GM21360 (cell line): ENCODE data around the gene ATOH8.

ENCODE experiments used
- ATAC-seq: cut with Tn5 transposase; IDR thresholded peaks from one replicate; pipeline ENCODE4 v1.9.1; 2021; ENCODE audit warnings: mild to moderate bottlenecking, moderate library complexity; ENCODE audit not compliant: unreplicated experiment

The ATOH8 gene

DNA sequence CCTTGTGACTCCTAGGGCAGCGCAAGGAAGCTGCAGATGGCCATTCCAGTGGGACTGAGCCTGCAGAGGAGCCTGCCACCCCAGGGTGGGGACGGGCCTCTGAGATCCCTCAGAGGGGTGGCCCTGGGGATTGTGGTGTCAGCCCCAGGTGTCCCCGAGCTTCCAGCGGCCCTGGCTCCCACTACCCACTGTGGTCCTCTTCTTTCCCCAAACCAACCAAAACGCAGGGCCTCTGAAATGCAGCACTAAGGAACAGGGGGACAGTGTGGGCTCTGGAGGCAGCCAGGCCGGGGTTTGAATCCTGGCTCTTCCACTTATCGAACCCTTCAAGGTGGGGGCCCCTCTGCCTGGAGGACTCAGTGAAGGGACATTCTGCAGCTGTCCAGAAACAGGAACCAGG is 32.7 kb downstream of the ATOH8 start:
- no peak for ATAC-seq

- no peak for ATAC-seq
Measured at GRCh38 chr2:85786865-85787264, 33.1 kb downstream of the ATOH8 start.

DNA sequence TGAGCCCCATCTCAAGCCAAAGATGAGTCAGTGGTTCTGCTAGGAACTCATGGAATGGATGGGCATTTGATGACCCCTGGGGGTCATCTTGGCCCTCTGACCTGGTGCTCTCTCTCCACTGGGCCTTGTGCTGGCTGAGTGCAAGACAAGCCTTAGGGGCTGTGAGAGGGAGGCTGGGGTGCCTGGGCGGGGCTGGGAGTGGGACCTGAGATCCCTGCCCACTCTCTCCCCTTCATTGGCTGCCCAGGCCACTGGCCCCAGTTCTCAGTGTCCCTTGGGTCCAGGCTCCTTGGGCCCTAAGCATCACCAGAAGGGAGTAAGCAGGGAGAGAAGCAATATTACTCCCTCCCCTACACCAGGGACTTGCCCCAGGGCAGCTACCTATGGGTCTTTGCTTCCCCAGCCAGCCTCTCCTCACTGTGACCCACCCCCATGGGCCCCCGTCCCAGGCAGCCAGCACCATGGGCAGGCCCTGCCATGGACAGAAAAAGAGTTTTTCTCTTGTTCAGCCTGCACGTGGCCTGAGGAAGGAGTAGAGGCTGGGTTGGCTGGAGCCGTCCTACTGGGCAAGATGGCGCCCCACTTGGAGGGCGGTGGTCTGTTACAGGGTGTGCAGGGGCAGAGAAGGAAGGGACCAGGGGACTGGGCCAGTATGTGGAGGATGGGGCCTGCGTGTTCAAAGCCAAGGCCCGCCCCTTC is 33.6 kb downstream of the ATOH8 start:
- no peak for ATAC-seq

DNA sequence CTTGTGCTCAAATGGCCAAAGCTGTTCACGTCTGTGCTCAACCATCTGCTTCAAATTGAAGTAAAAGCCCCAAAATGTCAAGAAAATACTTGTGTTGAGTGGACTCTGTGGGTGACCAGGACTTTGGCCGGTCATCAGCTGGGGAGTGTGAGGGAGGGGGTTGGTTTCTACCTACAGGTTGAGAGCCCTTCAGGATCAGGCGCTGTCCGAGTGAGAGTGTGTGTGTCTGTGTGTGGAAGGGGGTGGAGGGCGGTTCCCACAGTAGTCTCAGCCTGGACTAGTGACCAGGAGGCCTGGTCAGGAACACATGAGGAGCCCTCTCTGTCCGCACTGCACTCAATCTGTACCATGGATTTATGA is 34.2 kb downstream of the ATOH8 start:
- no peak for ATAC-seq

- no peak for ATAC-seq
Measured at GRCh38 chr2:85788603-85789002, 34.8 kb downstream of the ATOH8 start.

DNA sequence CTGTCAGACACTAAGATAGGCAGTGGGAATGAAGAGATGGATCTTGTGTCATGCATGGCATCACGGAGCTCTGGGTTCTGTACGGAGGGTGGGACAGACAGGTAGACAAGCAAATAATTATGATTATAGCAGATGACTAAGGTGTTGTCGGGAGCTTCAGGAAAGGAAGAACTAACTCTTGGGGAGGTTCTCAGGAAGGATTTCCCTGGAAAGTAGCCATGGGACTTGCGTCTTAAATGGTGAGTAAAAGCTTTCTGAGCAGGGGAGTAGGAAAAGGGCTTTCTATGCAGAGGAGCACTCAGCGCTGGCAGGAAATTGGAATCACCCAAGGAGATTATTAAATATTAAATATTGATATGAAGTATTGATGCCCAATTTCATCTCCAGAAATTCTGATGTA is 35.5 kb downstream of the ATOH8 start:
- ATAC-seq, result no peak

GRCh38 chr2:85790032-85790431 is 36.2 kb downstream of the ATOH8 start:
- ATAC-seq, result no peak

- ATAC-seq, result no peak
Measured at GRCh38 chr2:85790499-85791188, 36.9 kb downstream of the ATOH8 start.

- no peak for ATAC-seq
Measured at GRCh38 chr2:85791704-85792565, 38.1 kb downstream of the ATOH8 start.

DNA sequence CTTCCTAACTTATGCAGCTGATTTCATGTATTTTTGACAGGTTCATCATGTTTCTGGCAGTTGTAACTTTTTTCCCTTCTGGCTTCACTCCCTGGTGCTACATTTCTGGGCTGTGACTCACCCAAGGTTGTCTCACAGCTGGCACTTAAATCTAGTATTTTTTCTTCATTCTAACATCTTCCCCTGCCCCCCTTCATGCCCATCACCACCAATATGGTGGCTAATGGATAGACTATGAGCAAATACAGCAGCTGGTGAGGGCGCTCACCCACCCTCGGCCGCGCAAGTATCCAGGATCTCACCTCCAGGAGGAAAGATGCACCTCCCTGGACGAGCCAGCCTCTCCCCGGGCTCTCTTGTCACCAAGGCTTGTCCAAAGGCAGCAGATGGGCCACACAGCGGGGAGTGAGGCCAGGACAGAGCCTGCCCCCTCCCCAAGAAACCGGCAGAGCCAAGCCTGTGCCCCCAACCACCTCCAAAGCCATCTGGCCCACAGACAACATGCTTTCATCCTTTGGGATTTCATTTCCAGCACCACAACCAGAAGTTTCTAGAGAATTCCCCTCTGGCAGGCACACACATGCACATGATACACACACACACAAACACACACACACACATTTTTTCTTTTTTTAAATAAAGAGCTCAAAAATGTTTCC is 39.1 kb downstream of the ATOH8 start:
- no peak for ATAC-seq

GRCh38 chr2:85793584-85793983 is 39.8 kb downstream of the ATOH8 start:
- ATAC-seq, result no peak

DNA sequence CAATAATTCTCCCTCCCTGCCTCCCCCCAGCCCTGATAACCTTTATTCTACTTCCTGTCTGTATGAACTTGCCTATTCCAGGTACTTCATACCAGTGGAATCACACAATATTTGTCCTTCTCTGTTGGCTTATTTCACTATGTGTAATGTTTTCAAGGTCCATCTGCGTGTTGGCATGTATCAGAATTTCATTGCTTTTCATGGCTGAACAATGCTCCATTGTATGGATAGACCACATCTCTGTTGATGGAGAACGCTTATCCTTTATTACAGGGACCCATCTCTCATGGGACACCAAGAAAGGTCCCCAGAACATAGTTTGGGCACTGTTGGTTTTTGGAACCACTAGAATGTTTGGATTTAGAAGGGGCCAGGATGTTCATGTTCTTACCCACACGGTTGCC is 40.2 kb downstream of the ATOH8 start:
- ATAC-seq, result no peak

GRCh38 chr2:85794491-85795121 is 40.8 kb downstream of the ATOH8 start:
- ATAC-seq, result no peak

DNA sequence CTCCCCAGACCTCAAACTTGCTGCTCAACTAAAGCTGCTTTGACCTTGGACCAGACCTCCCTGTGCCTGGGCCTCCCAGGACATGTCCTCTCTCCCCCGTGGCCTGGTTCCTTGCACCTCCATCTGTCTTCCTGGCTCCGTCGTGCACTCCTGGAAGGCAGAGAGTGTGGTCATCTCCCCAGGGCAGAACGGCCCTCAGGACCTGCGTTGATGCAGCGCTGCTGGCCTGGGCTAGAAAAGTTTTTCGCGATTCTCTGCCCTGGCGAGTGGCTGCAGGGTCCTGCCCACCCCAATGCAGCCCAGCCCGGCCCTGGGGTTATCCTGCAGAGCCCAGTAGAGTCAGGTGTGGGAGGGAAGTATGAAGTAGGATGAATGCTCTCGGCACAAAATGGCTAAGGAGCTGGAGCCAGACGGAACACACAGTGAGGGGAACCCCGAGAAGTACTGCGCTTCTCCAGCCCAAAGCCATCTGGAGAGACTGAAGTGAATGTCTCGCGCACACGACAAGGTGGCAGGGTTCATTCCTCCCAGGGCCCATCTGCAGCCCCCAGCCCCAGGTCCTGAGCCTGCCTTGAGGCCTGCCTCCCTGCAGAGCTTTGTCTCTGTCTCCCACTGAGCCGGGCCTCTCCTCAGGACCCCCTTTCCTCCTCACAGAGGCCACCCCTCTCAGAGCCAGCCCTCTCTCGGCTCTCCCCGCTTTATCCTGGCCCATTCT is 41.7 kb downstream of the ATOH8 start:
- no peak for ATAC-seq

DNA sequence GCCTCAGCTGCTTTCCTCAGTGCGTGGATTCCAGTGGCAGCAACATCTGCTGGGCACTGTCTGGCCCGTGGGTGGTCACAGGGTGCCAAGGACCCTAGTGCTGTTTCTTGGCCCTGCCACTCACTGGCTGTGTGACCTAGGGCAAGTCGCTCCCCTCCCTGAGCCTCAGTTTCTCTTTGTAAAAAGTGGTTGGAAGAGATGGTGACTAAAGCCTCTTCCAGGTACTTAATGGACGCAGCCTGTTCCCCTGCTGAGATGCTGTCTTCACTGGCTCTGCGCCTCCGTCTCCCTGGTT is 42.2 kb downstream of the ATOH8 start:
- ATAC-seq, result no peak

GRCh38 chr2:85796341-85797262 is 42.8 kb downstream of the ATOH8 start:
- no peak for ATAC-seq

DNA sequence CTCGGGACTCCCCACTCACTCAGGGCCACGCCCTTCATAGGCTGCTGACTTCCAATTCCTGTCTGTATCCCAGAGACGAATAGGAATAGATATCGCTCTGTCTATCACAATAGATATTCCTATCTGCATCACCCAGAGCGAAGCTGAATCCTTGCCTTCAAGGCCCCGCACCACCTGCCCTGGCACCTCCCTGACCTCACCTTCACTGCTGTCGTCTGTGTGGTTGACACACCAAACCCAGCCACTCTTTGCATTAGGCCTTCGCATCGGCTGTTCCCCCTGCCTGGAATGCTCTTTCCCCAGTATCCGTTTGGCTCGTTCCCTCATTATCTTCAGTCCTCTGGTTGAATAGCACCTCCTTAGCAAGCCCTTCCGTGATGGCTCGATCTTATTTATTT is 43.5 kb downstream of the ATOH8 start:
- no peak for ATAC-seq

- no peak for ATAC-seq
Measured at GRCh38 chr2:85797921-85798320, 44.1 kb downstream of the ATOH8 start.

DNA sequence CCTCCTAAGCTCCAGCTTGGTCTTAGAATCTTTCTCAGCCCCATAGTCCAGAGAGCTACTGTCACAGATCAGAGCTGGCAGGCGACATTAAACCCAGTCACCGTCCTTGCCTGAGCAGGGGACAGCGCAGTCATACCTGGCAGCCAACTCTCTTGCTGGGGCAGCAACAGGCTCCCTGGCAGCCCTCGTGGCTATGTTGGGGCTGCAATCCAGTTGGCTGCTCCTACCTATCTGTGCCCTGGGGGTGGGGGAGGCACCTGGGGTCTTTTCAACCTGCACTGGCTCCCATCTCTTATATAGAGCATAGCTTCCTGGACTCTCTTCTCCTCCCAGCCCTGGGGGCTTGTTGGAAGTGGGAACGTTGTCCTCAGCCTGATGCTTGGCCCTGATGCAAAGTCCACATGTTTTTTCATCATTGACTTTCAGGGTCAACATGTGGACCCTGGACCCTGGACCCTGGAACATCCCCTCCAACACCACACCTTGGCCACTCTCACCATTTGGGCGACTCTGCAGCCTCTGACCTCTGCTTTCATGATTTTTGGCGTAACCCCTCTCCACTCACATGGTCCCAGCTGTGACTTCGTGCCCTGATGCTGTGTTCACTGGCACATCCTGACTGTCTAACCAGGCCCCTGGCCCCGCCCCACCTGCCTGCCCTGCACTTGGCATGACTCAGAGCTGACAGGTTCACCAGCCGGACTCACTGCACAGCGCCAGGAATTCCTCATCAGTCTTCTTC is 45.6 kb downstream of the ATOH8 start:
- ATAC-seq, result no peak
